ENCODE data around the gene PRDM16.
A peak's percentile ranks its signal among the peaks of the same experiment; 100 is the strongest.

Gene PRDM16

GRCh38 chr1:3215198-3216014, 146.4 kb downstream of the PRDM16 start:
- no peak for DNase-seq

DNA sequence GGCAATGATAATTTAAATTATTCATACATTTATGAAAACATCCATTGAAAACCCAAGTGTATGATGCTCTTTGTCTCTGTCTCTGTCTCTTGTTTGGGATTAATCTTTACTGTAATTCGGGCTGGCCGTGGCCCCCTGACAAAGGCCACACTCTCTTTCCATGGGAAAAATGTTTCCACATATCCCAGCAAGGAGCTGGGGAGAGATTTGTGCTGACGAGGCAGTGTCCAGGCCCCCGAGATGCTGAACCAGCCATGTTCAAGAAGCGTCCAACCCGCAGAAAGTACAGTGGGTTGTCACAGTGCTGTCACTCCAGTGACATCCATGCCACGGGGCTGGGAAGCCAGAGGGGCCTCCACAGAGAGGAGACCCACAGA, 147.0 kb downstream of the PRDM16 start:
- DNase-seq: no peak

DNA sequence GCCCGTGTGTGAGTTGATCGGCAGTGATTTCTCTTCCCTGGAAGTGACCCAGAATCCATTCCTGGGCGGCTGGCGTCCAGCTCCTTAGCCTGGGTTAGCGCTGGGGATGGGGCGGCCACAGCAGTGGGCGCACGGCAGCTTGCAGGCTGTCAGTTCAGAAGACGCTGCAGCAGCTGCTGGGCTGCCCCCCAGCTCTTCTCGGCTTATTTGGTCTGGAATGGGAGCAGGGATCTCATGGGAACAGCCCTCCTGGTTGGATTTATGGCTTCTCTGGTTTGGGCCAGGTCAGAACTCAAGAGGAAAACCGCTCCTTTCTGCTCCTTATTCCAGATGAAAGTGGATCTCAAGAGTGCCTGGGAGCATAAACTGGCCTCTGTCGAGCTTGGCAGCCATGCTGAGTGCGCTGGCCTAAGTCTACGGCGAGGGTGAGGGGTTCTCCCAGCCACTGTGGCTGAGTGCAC, 148.2 kb downstream of the PRDM16 start:
- DNase-seq: no peak

DNA sequence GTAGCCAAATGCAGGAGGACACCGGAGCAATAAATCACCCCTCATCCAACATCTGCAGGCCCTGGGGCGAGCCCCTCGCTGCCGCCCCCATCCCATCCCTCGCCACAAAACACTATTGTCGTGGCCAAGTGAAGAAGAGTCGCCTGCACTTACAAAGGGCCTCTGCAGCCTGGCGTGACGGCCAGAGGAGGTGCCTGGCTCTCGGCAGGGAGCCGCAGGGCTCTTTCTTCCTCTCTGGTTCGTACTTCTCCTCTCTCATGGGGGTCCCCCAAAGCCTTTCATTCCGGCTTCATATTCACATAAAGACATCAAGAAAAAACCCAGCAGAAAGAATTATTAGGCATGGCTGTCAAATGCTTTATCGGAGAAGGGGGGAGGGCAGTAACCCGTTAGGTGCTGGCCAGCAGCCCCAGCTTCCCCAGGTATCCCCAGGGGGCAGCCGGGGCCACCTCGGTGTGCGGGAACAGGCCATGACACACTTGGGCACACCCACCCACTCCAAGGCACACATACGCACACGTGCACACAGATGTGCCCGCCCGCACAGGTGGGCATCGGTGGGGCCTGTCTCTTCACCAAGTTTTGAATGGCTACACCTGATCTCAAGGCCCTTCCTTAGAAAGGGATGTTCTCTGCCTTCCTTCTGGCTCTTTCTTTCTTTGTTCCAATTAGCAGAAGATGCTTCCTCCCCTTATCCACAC, 149.1 kb downstream of the PRDM16 start:
- DNase-seq: no peak

- DNase-seq: no peak
These were observed 150.2 kb downstream of the PRDM16 start for GRCh38 chr1:3219005-3219790.

DNA sequence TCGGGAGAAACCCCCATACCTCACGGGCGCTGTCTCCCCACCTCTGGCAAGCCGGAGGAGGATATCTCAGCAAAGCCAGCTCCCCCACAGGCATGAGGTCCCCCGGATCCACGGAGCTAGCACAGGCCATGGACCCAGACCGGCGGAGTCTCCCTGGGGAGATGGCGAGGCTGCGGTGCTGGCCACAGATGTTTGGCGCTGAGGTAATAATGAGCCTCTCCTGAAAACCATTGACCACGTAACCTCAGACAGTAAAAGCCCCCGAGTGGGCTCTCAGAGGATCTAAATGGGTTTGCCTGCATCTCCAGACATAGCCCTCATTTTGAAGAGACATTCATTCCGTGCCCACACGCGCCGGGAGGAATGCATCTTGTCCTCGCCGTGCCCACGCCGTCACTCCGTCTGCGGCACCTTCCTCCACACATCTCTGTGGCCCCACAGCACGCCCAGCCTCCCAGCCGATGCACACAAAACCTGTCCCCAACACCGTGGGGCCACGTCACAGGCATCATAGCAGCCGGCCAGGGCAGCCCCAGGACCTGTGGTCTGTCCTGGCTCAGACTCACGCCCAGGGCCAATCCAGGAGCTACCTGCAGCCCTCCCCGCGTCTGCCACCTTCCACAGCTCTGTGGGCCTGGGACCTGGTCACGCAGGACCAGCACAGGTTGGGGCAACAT, 150.9 kb downstream of the PRDM16 start:
- DNase-seq: no peak

DNA sequence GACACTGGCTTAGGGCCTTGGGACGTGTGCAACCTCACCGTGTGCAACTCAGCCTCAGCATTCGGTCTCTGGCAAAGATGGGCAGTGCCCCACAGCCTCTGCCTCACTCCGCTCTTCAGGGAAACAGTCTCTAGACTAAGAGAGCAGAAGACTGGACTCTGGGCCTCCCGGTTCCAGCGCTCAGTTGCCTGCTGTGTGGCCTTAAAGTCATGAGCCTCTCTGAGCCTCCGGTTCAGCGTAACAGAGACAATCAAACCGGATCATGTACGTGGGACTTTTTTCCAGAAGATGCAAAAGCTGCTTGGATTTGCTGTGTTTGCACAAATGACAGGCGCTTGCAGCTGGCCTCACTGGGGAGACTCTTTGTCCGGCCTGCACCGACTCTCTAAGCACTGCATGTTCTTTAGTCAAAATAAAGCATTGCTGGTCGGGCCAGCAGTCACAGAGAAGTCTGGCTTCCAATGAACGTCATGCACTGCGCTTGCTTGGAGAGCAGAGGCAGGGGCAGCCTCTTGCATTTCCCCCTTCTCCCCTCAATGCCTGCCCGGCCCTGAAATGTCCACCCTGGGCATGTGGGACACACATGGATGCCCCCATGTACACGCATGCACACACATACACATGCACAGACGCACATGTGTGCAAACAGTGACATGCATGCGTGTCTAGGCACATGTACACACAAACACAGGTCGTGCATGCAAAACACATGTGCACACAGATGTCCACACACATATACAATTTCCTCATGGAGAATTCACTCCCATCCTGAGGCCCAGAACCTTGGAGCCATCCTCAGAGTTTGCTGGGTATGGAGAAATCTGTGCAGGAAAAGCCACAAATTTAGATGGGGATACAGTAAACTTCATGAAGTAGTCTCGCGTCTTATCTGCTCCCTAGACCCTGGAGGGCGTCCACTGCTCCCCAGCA, 152.4 kb downstream of the PRDM16 start:
- no peak for DNase-seq

DNA sequence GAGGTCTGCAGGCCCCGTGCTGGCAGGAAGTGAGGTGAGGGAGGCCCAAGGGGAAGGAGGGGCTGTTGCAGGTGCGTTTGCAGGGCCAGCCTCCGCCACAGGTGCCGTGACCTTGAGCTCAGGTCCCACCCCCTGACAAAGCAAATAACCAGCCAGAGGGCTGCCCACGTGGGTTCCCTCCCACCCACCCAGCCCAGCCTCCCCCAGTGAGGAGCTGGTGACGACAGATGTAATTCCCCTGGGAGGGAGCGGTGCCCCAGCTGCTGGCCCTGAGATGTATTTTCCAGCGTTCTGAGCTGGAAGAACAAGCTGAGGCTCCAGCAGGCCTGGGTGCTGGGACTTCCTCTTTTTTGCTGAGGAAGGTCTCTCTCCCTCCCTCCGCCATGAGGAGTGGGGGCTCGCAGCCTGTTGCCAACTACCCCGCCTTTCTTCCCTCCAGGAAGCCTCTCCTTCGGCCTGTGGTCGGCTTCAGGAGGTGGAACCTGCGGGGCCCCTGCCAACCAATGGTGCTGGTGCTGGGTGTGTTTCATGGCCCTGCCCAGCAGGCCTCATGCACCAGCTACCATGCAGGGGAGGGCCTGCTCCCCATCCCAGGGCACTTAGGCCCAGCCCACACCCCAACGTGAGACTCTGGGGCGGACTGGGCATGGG, 153.2 kb downstream of the PRDM16 start:
- DNase-seq: peak; percentile 23

DNA sequence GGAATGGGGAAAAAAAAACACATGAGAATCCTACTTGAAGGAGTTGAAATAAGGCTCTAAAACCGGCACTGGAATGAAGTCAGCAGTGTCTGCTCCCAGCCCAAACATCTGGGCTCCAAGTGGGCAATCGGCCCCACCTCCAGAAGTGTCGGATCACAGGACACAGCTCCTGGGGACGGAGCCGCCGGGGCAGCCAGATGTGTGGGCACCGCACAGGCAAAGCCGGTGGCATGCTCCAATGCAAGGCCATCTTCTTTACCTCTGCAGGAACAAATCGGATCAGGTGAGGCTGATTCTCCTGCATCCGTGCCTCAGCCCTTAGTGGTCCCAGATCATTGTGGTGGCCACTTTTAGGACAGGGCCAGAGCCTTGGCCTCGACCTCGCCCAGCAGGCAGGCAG, 156.7 kb downstream of the PRDM16 start:
- DNase-seq: no peak

DNA sequence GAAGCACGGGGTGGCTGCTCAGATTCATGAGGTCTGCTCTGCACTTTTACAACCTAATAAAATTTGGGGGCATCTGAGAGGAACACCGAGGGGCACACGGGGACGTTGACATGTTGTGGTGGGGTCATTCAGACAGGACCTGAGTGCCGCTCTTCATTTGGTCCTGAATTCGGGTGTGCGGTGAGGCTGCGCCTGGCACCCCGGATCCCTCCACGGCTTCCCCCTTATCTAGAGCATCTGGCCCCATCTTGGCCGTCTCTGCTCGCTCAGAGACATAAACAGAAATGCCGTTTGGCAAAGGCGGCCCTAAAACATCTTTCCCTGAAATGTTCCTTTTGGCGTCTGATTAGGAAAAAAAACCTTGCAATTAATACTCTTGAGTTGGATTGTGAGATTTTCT, 157.2 kb downstream of the PRDM16 start:
- DNase-seq: no peak

DNA sequence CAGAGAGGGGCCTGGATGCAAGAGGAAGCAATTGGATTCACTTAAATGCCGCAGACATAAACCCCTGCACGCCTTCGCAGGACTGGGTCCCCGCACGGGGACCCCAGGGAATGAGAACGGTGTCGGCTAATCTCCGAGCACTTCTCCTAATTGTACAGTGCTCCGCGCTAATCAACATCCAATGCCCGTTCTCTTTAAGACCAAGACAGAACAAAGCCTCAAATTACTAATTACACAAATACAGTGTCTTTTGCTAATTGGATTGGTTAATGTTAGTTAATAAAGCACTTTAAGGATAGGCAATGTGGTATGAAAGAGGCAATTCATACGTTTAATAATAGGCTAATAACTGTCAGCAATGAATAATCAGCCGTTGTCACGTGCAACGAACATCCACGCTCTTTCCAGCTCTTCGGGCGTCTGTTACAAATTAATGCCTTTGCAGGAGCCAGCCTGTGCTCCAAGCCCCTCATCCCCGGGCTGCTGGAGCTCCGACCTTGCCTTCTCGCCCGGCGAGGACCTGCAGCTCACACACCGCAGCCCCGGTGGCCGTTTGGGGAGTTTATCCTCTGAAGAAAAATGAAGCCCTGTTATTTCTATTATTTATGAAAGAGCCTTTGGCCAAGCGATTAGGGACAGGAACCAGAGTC, 157.8 kb downstream of the PRDM16 start:
- DNase-seq: no peak

GRCh38 chr1:3227351-3227704, 158.3 kb downstream of the PRDM16 start:
- no peak for DNase-seq

GRCh38 chr1:3227893-3228292, 158.9 kb downstream of the PRDM16 start:
- DNase-seq: no peak

- DNase-seq: no peak
These were observed 160.2 kb downstream of the PRDM16 start for GRCh38 chr1:3229081-3229725.

DNA sequence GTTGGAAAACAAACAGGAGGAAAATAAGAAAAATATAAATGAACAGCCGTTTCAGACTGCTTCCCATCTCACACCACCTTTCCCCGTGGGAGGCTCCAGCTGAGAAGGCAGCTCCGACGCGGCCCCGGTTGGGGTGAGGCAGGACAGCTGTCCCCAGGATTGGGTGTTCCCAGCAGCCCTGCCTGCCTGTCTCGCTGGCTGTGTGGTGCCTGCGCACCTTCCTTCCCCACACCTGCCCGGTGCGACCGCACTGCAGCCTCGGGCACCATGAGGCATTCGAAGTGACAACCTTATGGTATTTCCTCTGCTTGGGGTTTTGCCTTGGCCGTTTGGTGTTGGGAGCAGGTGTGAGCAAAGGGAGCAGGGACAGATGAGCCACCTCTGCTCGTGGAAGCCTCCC, 161.6 kb downstream of the PRDM16 start:
- DNase-seq: no peak

- no peak for DNase-seq
These were observed 162.2 kb downstream of the PRDM16 start for GRCh38 chr1:3231245-3231644.

- DNase-seq: no peak
These were observed 162.8 kb downstream of the PRDM16 start for GRCh38 chr1:3231826-3232225.

GRCh38 chr1:3233031-3233430, 164.0 kb downstream of the PRDM16 start:
- DNase-seq: no peak

GRCh38 chr1:3233551-3233950, 164.5 kb downstream of the PRDM16 start:
- no peak for DNase-seq

- DNase-seq: no peak
These were observed 165.3 kb downstream of the PRDM16 start for GRCh38 chr1:3234281-3234680.

Measured in suppressor macrophage treated with lipopolysaccharide for 4 hours (primary cell).